Nephron progenitor cell (in vitro differentiated cells): ENCODE results near the gene SLC2A9.
"Not testable (repeated sequence)": the region's sequence is repeated elsewhere in the genome, so short reads cannot be mapped to it uniquely, and the experiment has no call there.

Experiments used
- DNase-seq: peaks from one replicate; pipeline ENCODE4 v3.0.0; 2021
- H3K27ac Mint-ChIP-seq: 2 replicates; pipeline ENCODE4 v1.8.0; 2021; ENCODE audit warnings: mild to moderate bottlenecking, moderate library complexity, mixed read lengths
- H3K27me3 Mint-ChIP-seq: 2 replicates; pipeline ENCODE4 v1.8.0; 2021; ENCODE audit warnings: mild to moderate bottlenecking, low read depth, mixed read lengths; ENCODE audit not compliant: poor library complexity
- H3K36me3 Mint-ChIP-seq: 2 replicates; pipeline ENCODE4 v1.8.0; 2021; ENCODE audit warnings: low read depth, mixed read lengths
- H3K4me1 Mint-ChIP-seq: 2 replicates; pipeline ENCODE4 v1.8.0; 2021; ENCODE audit warnings: mixed read lengths
- H3K4me3 Mint-ChIP-seq: 2 replicates; pipeline ENCODE4 v1.8.0; 2021; ENCODE audit warnings: mild to moderate bottlenecking, moderate library complexity, mixed read lengths
- H3K9me3 Mint-ChIP-seq: 2 replicates; pipeline ENCODE4 v1.8.0; 2021; ENCODE audit warnings: mild to moderate bottlenecking, moderate library complexity, mixed read lengths
- TF ChIP-seq, protein P1 (sequence below): fragments of 200-600 bp; sonication (generic); IDR thresholded peaks from 2 replicates; pipeline ENCODE4 v1.5.0; 2021; ENCODE audit warnings: antibody characterized with exemption

The SLC2A9 gene

DNA sequence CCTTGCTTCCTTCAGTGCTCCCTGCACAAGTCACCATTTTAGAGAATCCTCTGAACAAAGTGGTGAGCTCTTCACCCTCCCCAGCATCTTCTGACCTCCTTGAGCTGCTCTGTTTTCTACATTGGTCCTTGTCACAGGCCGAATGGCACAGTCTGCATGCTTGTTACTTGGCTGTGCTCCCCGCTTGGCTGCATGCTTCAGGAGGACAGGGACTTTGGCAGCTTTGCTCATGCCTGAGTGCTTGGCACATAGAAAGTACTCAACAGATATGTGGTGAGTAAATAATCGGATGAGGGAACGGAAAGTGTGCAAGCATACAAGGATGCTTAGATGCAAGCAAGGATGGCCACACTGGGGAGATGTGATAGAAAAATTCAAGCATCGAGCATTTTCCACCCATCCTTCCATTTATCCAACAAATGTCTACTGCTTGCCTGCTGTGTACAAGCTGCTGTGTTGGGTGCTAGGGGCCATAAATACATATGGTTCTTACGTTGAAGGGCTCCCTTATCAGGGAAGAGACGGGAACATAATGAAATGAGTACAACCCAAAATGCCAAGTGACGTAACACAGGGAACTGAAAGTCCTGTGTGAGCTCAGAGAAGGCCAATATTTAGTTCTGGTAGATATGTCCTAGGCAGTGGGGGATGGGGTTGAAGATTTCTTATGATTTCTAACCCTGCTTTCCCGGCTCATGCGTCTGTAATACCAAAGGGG is 31.2 kb downstream of the SLC2A9 start:
- peaks cover 4% of the 10 kb centered on the region for H3K9me3 Mint-ChIP-seq
- no peak for DNase-seq
- no peak overlapping the region for H3K27ac Mint-ChIP-seq
- TF ChIP-seq, protein P1, sequence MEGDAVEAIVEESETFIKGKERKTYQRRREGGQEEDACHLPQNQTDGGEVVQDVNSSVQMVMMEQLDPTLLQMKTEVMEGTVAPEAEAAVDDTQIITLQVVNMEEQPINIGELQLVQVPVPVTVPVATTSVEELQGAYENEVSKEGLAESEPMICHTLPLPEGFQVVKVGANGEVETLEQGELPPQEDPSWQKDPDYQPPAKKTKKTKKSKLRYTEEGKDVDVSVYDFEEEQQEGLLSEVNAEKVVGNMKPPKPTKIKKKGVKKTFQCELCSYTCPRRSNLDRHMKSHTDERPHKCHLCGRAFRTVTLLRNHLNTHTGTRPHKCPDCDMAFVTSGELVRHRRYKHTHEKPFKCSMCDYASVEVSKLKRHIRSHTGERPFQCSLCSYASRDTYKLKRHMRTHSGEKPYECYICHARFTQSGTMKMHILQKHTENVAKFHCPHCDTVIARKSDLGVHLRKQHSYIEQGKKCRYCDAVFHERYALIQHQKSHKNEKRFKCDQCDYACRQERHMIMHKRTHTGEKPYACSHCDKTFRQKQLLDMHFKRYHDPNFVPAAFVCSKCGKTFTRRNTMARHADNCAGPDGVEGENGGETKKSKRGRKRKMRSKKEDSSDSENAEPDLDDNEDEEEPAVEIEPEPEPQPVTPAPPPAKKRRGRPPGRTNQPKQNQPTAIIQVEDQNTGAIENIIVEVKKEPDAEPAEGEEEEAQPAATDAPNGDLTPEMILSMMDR, result no peak
- H3K36me3 Mint-ChIP-seq, result no peaks in the 10 kb centered on the region
- peaks cover 17% of the 10 kb centered on the region for H3K27me3 Mint-ChIP-seq
- no peaks in the 10 kb centered on the region for H3K4me1 Mint-ChIP-seq
- H3K4me3 Mint-ChIP-seq, result no peak overlapping the region

DNA sequence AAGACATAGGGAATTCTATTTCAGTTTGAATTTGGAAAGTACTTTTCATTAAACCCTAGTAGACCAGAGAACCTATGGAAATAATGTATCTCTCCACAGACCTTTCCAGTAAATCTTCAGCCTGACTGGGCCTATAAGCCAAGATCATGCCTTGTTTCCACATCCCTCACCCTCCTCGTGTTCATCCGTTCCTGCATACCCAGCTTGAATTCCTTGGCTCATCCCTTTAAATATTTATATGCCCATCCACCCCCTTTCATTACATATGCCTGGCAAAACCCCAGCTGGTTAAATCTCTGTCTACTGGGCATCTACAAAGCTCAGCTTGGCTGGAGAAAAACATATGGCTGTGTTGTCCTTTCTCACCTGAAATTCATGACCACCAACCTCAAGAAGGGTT is 32.4 kb downstream of the SLC2A9 start:
- DNase-seq, result no peak
- H3K9me3 Mint-ChIP-seq, result peaks cover 4% of the 10 kb centered on the region
- H3K4me3 Mint-ChIP-seq, result no peak overlapping the region
- peaks cover 17% of the 10 kb centered on the region for H3K27me3 Mint-ChIP-seq
- no peak overlapping the region for H3K27ac Mint-ChIP-seq
- H3K36me3 Mint-ChIP-seq, result no peaks in the 10 kb centered on the region
- H3K4me1 Mint-ChIP-seq, result no peaks in the 10 kb centered on the region
- TF ChIP-seq, protein P1, result no peak

DNA sequence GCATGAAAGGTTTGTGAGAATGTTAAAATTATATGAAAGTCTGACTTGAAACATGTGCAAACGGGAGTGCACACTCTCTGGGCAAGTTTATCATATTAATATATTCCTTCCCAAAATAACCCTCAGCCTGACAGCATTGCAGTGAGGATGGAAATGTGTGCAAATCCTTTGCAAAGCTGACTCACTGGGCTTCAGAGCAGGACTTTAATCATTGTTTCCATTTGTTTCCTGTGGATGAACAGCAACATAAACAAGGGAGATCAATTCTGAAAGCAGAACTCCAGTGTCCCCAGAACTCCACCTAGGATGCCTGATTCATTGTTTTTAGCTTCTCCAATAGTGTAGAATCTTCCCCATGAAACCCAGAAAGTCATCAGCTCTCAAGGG is 32.9 kb downstream of the SLC2A9 start:
- no peak for DNase-seq
- Mint-ChIP-seq H3K4me1 (no peaks in the 10 kb centered on the region), H3K27me3 (peaks cover 17% of the 10 kb centered on the region), H3K36me3 (no peaks in the 10 kb centered on the region), H3K27ac (no peak overlapping the region), H3K9me3 (peaks cover 4% of the 10 kb centered on the region), H3K4me3 (no peak overlapping the region)
- TF ChIP-seq, protein P1, result no peak

DNA sequence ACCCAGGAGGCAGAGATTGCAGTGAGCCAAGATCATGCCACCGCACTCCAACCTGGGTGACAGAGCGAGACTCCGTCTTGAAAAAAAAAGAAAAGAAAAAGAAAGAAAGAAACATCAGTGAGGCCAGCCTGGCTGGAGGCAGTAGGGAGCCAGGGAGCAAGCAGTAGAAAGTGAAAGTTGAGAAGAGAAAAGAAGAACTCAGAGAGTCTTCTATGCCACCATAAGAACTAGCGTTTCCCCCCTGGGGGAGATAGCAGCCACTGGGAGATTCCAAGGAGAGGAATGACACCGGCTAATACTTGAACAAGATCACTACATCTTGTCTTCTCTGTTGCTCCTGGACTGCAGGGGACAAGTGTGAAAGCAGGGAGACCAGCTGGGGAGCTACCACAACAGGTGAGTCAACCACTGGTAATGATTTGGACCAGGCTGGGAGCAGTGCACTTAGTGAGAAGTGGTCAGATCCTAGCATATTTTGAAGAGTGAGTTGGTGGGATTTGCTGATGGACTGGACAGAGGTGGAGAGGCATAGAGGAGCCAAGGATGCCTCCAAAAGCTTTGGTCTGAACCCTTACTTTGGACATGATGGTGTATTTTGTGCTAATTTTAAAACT is 33.4 kb downstream of the SLC2A9 start:
- Mint-ChIP-seq H3K27ac (no peak overlapping the region), H3K9me3 (peaks cover 4% of the 10 kb centered on the region), H3K36me3 (no peaks in the 10 kb centered on the region), H3K4me1 (no peaks in the 10 kb centered on the region), H3K4me3 (no peak overlapping the region), H3K27me3 (peaks cover 17% of the 10 kb centered on the region)
- DNase-seq, result no peak
- TF ChIP-seq, protein P1, result no peak

DNA sequence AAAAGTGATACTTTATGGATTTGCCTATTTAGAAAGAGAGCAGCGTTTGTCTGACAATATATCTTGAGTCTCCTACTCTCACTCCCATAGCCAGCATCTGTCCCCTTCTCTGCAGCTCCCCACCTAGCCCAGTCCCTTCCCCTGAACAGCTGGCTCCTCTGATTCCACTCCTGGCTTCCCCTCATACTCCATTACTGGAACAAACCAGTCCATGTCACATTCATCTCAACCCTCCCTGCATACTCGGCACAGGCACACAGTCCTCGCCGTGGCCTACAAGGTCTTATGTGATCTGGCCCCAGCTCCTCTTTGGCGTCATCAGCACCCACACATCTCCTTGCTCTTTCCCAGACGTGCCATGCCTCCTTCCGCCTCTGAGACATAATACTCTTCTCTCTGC is 36.7 kb downstream of the SLC2A9 start:
- TF ChIP-seq, protein P1, result no peak
- no peak overlapping the region for H3K27ac Mint-ChIP-seq

DNA sequence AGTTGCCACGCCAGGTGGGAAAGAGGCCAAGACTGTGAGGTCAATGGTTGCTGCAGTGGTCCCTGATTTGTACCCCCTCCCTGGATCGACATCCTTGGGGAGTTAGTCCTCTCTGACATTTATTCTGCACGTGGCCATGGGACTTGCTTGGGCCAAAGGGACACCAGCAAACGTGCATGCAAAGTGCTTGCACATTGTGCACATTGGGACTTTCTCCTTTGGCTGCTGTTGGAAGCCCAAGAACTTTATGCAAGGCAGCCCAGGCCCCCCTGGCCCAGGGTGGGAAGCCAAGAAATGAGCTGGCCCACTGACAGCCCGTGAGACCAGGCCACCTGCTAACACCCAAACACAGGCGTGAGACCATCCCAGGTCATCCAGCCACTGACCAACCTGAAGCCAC is 38.1 kb downstream of the SLC2A9 start:
- peaks cover 4% of the 10 kb centered on the region for H3K9me3 Mint-ChIP-seq
- TF ChIP-seq, protein P1, result no peak
- no peak overlapping the region for H3K4me3 Mint-ChIP-seq

More for the DNA sequence above, 36.7 kb downstream of the SLC2A9 start:
- no peaks in the 10 kb centered on the region for H3K4me1 Mint-ChIP-seq
- H3K36me3 Mint-ChIP-seq, result no peaks in the 10 kb centered on the region
- H3K9me3 Mint-ChIP-seq, result peaks cover 4% of the 10 kb centered on the region
- peaks cover 16% of the 10 kb centered on the region for H3K27me3 Mint-ChIP-seq
- no peak overlapping the region for H3K4me3 Mint-ChIP-seq
- no peak for DNase-seq

DNA sequence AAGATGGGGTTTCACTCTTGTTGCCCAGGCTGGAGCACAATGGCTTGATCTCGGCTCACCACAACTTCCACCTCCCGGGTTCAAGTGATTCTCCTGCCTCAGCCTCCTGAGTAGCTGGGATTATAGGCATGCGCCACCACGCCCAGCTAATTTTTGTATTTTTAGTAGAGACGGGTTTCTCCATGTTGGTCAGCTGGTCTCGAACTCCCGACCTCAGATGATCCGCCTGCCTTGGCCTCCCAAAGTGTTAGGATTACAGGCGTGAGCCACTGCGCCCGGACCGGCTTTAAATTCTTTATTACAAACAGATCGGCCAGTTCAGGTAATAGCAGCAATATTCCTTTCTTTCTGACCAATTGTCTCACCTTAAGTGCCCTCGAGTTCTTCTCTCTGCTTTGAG is 39.4 kb downstream of the SLC2A9 start:
- peaks cover 30% of the 10 kb centered on the region for H3K27me3 Mint-ChIP-seq
- not testable (repeated sequence) for H3K4me1 Mint-ChIP-seq, H3K27ac Mint-ChIP-seq, H3K9me3 Mint-ChIP-seq, DNase-seq, H3K36me3 Mint-ChIP-seq, H3K4me3 Mint-ChIP-seq

More for the DNA sequence above, 38.1 kb downstream of the SLC2A9 start:
- peaks cover 27% of the 10 kb centered on the region for H3K27me3 Mint-ChIP-seq
- H3K27ac Mint-ChIP-seq, result no peak overlapping the region
- no peak for DNase-seq
- H3K4me1 Mint-ChIP-seq, result no peaks in the 10 kb centered on the region
- no peaks in the 10 kb centered on the region for H3K36me3 Mint-ChIP-seq
